ENCODE results near the gene IQGAP2. TPM values are rescaled to one million over a fixed set of nuclear protein-coding genes. Genes with fewer than 3 reads are reported as not detected.

IQGAP2 gene
- total and polyA plus RNA-seq, 2 of the 8 experiments (the other 6 are each of a cell fraction or from before 2014, with no cell fraction given), result 19.7 to 66.0 TPM

DNA sequence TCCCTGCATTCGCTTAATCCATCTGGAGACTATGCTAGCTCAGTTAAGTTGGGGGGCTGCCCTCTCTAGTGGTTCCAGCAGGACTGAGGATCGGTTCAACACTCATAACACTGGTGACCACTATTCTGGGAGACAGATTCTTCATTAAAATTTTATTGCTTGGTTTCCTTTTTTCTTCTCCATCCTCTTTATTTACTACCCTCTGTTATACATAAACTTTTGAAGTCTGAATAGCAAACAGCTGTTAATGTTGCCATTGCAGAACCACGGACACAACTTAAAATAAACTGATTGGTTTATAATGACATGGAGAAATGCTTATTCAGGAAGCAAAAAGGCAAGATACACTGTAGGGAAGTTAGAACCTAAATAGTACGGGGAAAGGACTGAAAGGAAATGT is 22.1 kb downstream of the IQGAP2 start:
- FAIRE-seq, result no peak
- peaks cover 0 to 62% of the 10 kb centered on the region in 2 experiments; a peak in 2 of 4 replicates for H3K79me2 ChIP-seq (ENCODE audit: control insufficient read depth in 1 of 2, insufficient read depth in 2 of 2, low read length in 2 of 2)
- no peaks in the 10 kb centered on the region for H3K9me3 ChIP-seq (ENCODE audit: insufficient read depth in 2 of 2, low read depth in 1 of 2, low read length in 1 of 2)
- H3K9ac ChIP-seq (replicated peaks in 1 of 4; ENCODE audit: extremely low read depth in 1 of 4, low read depth in 3 of 4, low read length in 3 of 4), result no peak overlapping the region
- H3K4ac ChIP-seq (replicated peaks; ENCODE audit: insufficient read length, low read depth, low read length), result no peak overlapping the region
- H3K56ac ChIP-seq (replicated peaks; ENCODE audit: insufficient read length, low read depth, low read length), result no peak overlapping the region
- H2AFZ ChIP-seq (ENCODE audit: low read length), result no peak overlapping the region
- H2BK12ac ChIP-seq (ENCODE audit: low read depth, low read length), result peak overlapping the region; percentile 97; the same call in 1 of the 2 replicates
- H4K5ac ChIP-seq (ENCODE audit: insufficient read length, low read depth, low read length), result no peak overlapping the region
- no peak overlapping the region; the same call in 1 of the 2 replicates for H3K18ac ChIP-seq (ENCODE audit: extremely low read depth, low read length)
- H2BK20ac ChIP-seq (ENCODE audit: low read length), result no peak overlapping the region; the same call in none of the 2 replicates
- DNase-seq (ENCODE audit: low read depth in 1 of 2, low spot score in 2 of 2), result no peak
- H3K14ac ChIP-seq (ENCODE audit: insufficient read length), result no peak overlapping the region
- no peaks in the 10 kb centered on the region for H4K20me1 ChIP-seq (replicated peaks in 1 of 2; ENCODE audit: control insufficient read depth in 1 of 2, insufficient read depth in 2 of 2, low read length in 2 of 2)
- H3K27me3 ChIP-seq (replicated peaks in 1 of 4; ENCODE audit: control insufficient read depth in 3 of 4, extremely low read depth in 1 of 4, insufficient read depth in 3 of 4, low read length in 3 of 4), result no peaks in the 10 kb centered on the region
- ChIA-PET POLR2A (ENCODE audit: partially characterized antibody) (interaction anchor here (1.0 to 1.4 kb wide), 5 partner anchors 9 to 23 kb away, joined by 3 to 4 read pairs (median 3); partner anchors contain the start of gene IQGAP2), CTCF (ENCODE audit: partially characterized antibody) (interaction anchor here (0.6 to 4.4 kb wide), 3 partner anchors 21 to 114 kb away, joined by 3 to 33 read pairs (median 10); partner anchors contain the start of gene IQGAP2)
- peaks cover 20 to 33% (median 30%) of the 10 kb centered on the region in 4 experiments for H3K4me1 ChIP-seq (replicated peaks in 1 of 4; ENCODE audit: control insufficient read depth in 3 of 4, insufficient read depth in 4 of 4, low read length in 3 of 4)
- no peak overlapping the region for H2BK15ac ChIP-seq (ENCODE audit: low read length)
- no peaks in the 10 kb centered on the region for H3K23me2 ChIP-seq (ENCODE audit: low read depth, low read length)
- no peaks in the 10 kb centered on the region for H3K36me3 ChIP-seq (ENCODE audit: control insufficient read depth in 2 of 4, insufficient read depth in 4 of 4, low read length in 3 of 4)
- no peak overlapping the region for H3K23ac ChIP-seq (ENCODE audit: insufficient read length)
- peak overlapping the region in 1 of 2 experiments; percentile 63; a peak in 2 of 4 replicates for H3K4me2 ChIP-seq (ENCODE audit: insufficient read depth in 1 of 2, low read depth in 2 of 2, low read length in 2 of 2)
- no peak overlapping the region for H4K91ac ChIP-seq (replicated peaks; ENCODE audit: insufficient read length, low read length)
- H2AK5ac ChIP-seq (ENCODE audit: low read depth, low read length), result peak overlapping the region; percentile 46; the same call in 1 of the 2 replicates
- no peak overlapping the region for H3K27ac ChIP-seq (ENCODE audit: low read depth, low read length)
- H4K8ac ChIP-seq (ENCODE audit: extremely low read depth, insufficient read depth, low read length), result no peak overlapping the region
- peaks cover 11% of the 10 kb centered on the region for H3K79me1 ChIP-seq (ENCODE audit: low read depth, low read length)
- H3K4me3 ChIP-seq (ENCODE audit: extremely low read depth in 1 of 4, insufficient read depth in 2 of 4, low read depth in 3 of 4, low read length in 4 of 4), result no peak overlapping the region
- 82% methylated on average over 4 of the region's 4 CpGs; no CpG with 5 or more reads in 1 of the 2 experiments for WGBS, 2 experiments (ENCODE audit: extremely low coverage in 1 of 2, insufficient coverage in 1 of 2, insufficient read length in 1 of 2, insufficient replicate concordance in 2 of 2, low coverage in 1 of 2, low lambda C conversion rate in 2 of 2, missing lambda C conversion rate in 1 of 2)
- no peak overlapping the region for H2BK120ac ChIP-seq (replicated peaks; ENCODE audit: low read depth, low read length)
- H2BK5ac ChIP-seq (ENCODE audit: low read depth, low read length), result peak overlapping the region; percentile 69; the same call in 1 of the 2 replicates
- TF ChIP-seq HDAC2 (IDR thresholded peaks at IDR 0.05; ENCODE audit: borderline replicate concordance in 1 of 2, low read depth in 2 of 2, low read length in 2 of 2) (no peak), SIRT6 (IDR thresholded peaks at IDR 0.05; ENCODE audit: low read length) (no peak), BACH1 (IDR thresholded peaks at IDR 0.05; ENCODE audit: low read length) (no peak), ZNF274 (IDR thresholded peaks at IDR 0.05; ENCODE audit: borderline replicate concordance, extremely low read depth, low read length) (no peak), EP300 (IDR thresholded peaks at IDR 0.05; ENCODE audit: borderline replicate concordance in 1 of 2, low read depth in 2 of 2, low read length in 2 of 2) (no peak), KDM4A (IDR thresholded peaks at IDR 0.05; ENCODE audit: low read depth, low read length, severe bottlenecking) (no peak), HDAC6 (IDR thresholded peaks at IDR 0.05; ENCODE audit: low read depth, low read length) (no peak), BCL11A (IDR thresholded peaks at IDR 0.05; ENCODE audit: low read depth in 2 of 2, low read length in 2 of 2) (no peak), TEAD4 (IDR thresholded peaks at IDR 0.05; ENCODE audit: low read depth, low read length) (no peak)

All from H1 (cell line).